ENCODE results near the gene ZNF664.

DNA sequence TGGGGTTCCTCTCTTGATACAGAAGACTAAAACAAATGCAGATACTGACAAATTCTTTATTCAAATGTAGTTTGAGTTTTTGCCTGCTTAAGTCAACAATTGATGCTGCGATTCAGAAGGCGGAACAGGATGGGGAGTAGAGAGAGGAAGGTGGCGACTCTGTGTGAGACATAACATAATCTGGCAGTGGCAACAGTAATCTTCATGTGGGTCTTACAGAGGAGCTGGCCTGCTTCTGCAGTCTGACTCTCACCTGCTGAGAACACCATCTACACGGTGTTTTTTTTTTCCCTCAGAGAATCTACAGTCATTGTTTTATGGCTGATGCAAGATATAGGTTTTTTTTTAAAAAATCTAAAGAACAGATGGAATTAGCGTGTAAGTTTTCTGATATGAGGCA, 10.5 kb upstream of the ZNF664 start:
- TF ChIP-seq POLR2A (IDR thresholded peaks at IDR 0.05; ENCODE audit: low read length) (no peak), GATA1 (IDR thresholded peaks at IDR 0.05; ENCODE audit: low read depth, low read length) (no peak)

Measured in erythroblast (primary cell).